Gastrocnemius medialis (tissue), 4 donors: ENCODE measurements around the gene POLR2A. TPM values are rescaled to one million over a fixed set of nuclear protein-coding genes. Genes with fewer than 3 reads are reported as not detected.
A peak's percentile ranks its signal among the peaks of the same experiment; 100 is the strongest.

Experiments used
- ATAC-seq, 2 donors: fragments of 150-250 bp; one replicate each; pipeline ENCODE4 v1.9.1; 2016
- DNase-seq, 2 donors: peaks; one replicate each; pipeline ENCODE4 v3.0.0-alpha.2; 2019
- H3K27ac ChIP-seq, 4 donors: fragments of 200-600 bp; sonication (generic); 1 replicate in 1 of 4; 2 replicates in 3 of 4; pipeline ENCODE4 v1.5.1; 2016 to 2018; ENCODE audit warnings: mild to moderate bottlenecking in 2 of 4, moderate library complexity in 1 of 4
- H3K27me3 ChIP-seq, 3 donors: fragments of 200-600 bp; sonication (generic) in 2 of 3; 1 replicate in 1 of 3; 2 replicates in 2 of 3; pipeline versions ENCODE4 v1.5.1 to v1.6.0; 2016 to 2019; ENCODE audit warnings: mild to moderate bottlenecking in 1 of 3, moderate library complexity in 1 of 3
- H3K36me3 ChIP-seq, 2 donors: fragments of 200-600 bp; sonication (generic) in 1 of 2; one replicate each; pipeline ENCODE4 v1.5.1; 2017 to 2018
- H3K4me1 ChIP-seq, 2 donors: fragments of 200-600 bp; sonication (generic) in 1 of 2; one replicate each; pipeline ENCODE4 v1.5.1; 2016 to 2017; ENCODE audit warnings: mild to moderate bottlenecking in 2 of 2
- H3K4me3 ChIP-seq, 4 donors: fragments of 200-600 bp; sonication (generic) in 3 of 4; 1 replicate in 1 of 4; 2 replicates in 3 of 4; pipeline ENCODE4 v1.5.1; 2016 to 2019; ENCODE audit warnings: mild to moderate bottlenecking in 2 of 4
- H3K9me3 ChIP-seq, 3 donors: fragments of 200-600 bp; sonication (generic) in 2 of 3; 1 replicate in 1 of 3; 2 replicates in 2 of 3; pipeline ENCODE4 v1.5.1; 2016 to 2019
- CTCF ChIP-seq, 5 experiments: fragments of 450-650 bp in 3 of 5; fragments of 200-600 bp in 2 of 5; sonication (generic) in 2 of 5; IDR thresholded peaks in 4 of 5; conservative IDR thresholded peaks in 1 of 5; 1 replicate in 4 of 5; 2 replicates in 1 of 5; pipeline ENCODE4 v1.5.1; 2016 to 2019; ENCODE audit warnings: antibody characterized with exemption in 5 of 5, mild to moderate bottlenecking in 3 of 5, moderate library complexity in 3 of 5
- POLR2A ChIP-seq, 2 donors: fragments of 450-650 bp; IDR thresholded peaks; one replicate each; pipeline ENCODE4 v1.6.1; 2017; ENCODE audit warnings: antibody characterized with exemption in 2 of 2, mild to moderate bottlenecking in 2 of 2, moderate library complexity in 2 of 2
- in situ Hi-C, 4 donors: fragments of 200-750 bp; cut with MboI; loops; one replicate each; pipeline versions ENCODE4 v1.15.0 to v1.8.0; 2017; ENCODE audit warnings: low sequenced_read_pairs in 4 of 4
- intact Hi-C: fragments of 100-400 bp; cut with DNase I; formaldehyde crosslinking; loops from one replicate; pipeline ENCODE4 v1.15.1; 2023; ENCODE audit warnings: low total_unique reads
- total RNA-seq, 4 donors: library from RNA; depleted of rRNA; stranded (reverse); fragments of >200 nt; gene quantifications; one replicate each; pipeline versions ENCODE4 v1.1.0 to v1.2.3, GENCODE V29; 2016

The POLR2A gene
- total RNA-seq, 4 donors from 2014 or later = 20.3 to 56.9 (median 39.3) TPM

GRCh38 chr17:7443499-7444485 is 40.4 kb upstream of the POLR2A start:
- Histone ChIP-seq H3K27me3 (peaks cover 0 to 4% (median 0%) of the 10 kb centered on the region in 3 donors), H3K9me3 (no peaks in the 10 kb centered on the region), H3K4me1 (peaks cover 28 to 53% of the 10 kb centered on the region in 2 donors), H3K27ac (peak overlapping the region; percentile 94 to 100 (median 98)), H3K4me3 (peak overlapping the region in 1 of 4 donors; percentile 69), H3K36me3 (peaks cover 0 to 13% of the 10 kb centered on the region in 2 donors)
- intact Hi-C loops = loop anchor here (2.0 kb wide), 2 partner anchors 33 to 117 kb away; partner anchors contain the start of gene SENP3
- no peak for ATAC-seq
- in situ Hi-C loops = loop anchor here in 2 of 4 donors (5.0 to 25.0 kb wide), 2 partner anchors 34 to 119 kb away; partner anchors contain the start of genes SENP3 (in 1 of the 2), TNFSF13 (in 1 of the 2) and ZBTB4 (in 1 of the 2)
- TF ChIP-seq POLR2A (IDR thresholded peaks at IDR 0.05) = no peak
- TF ChIP-seq CTCF (IDR thresholded peaks at IDR 0.05 in 4 of 5, conservative IDR thresholded peaks at IDR 0.05 in 1 of 5) = no peak
- no peak for DNase-seq

- peak within 1 kb of the TSS; percentile 69 to 87 (median 77) for H3K4me3 ChIP-seq
- H3K27ac ChIP-seq = peak within 1 kb of the TSS; percentile 94 to 100 (median 98)
- intact Hi-C loops = loop anchor here (2.0 kb wide), 2 partner anchors 32 to 116 kb away; partner anchors contain the start of gene SENP3
- peaks cover 0 to 20% of the 10 kb centered on the region in 2 donors for H3K36me3 ChIP-seq
- DNase-seq (peak; percentile 78 to 91), ATAC-seq (peak; percentile 78 to 81)
- in situ Hi-C loops = loop anchor here in 2 of 4 donors (5.0 to 25.0 kb wide), 2 partner anchors 32 to 117 kb away; partner anchors contain the start of genes SENP3 (in 1 of the 2), TNFSF13 (in 1 of the 2) and ZBTB4 (in 1 of the 2)
- peak; percentile 75 to 87 for TF ChIP-seq POLR2A (IDR thresholded peaks at IDR 0.05)
- peak in 3 of 5 experiments; percentile 18 to 34 (median 34) for TF ChIP-seq CTCF (IDR thresholded peaks at IDR 0.05 in 4 of 5, conservative IDR thresholded peaks at IDR 0.05 in 1 of 5)
- H3K27me3 ChIP-seq = no peaks in the 10 kb centered on the region
- H3K9me3 ChIP-seq = no peaks in the 10 kb centered on the region
- peaks cover 22 to 42% of the 10 kb centered on the region in 2 donors for H3K4me1 ChIP-seq
These were observed 39.2 kb upstream of the POLR2A start, which contains the start of gene CHRNB1 for GRCh38 chr17:7444682-7445618. TSS of gene CHRNB1 (plus strand) at chr17:7445061. CDS start at chr17:7445128, 67 bp downstream.

GRCh38 chr17:7445619-7445968 is 38.6 kb upstream of the POLR2A start:
- Histone ChIP-seq H3K4me3 (peak overlapping the region; percentile 69 to 87 (median 77)), H3K9me3 (no peaks in the 10 kb centered on the region), H3K27me3 (no peaks in the 10 kb centered on the region)

More at GRCh38 chr17:7445619-7445968, 38.6 kb upstream of the POLR2A start:
- DNase-seq (no peak), ATAC-seq (peak; percentile 23 to 34)
- intact Hi-C loops (loop anchor here (2.0 kb wide), 2 partner anchors 31 to 115 kb away; partner anchors contain the start of gene SENP3), in situ Hi-C loops (loop anchor here in 1 of 4 donors (25.0 kb wide), 1 partner anchor 117 kb away; the partner anchor contains the start of genes SENP3 and TNFSF13)
- no peak for TF ChIP-seq CTCF (IDR thresholded peaks at IDR 0.05 in 4 of 5, conservative IDR thresholded peaks at IDR 0.05 in 1 of 5)
- no peak for TF ChIP-seq POLR2A (IDR thresholded peaks at IDR 0.05)
- Histone ChIP-seq H3K36me3 (peaks cover 0 to 26% of the 10 kb centered on the region in 2 donors), H3K4me1 (peaks cover 15 to 40% of the 10 kb centered on the region in 2 donors), H3K27ac (peak overlapping the region; percentile 94 to 100 (median 98))
